Prostate gland (tissue), 2 donors: ENCODE results near the gene CAPZB.

Source experiments
- CTCF ChIP-seq, 4 experiments: fragments of 200-600 bp in 2 of 4; fragments of 450-650 bp in 2 of 4; sonication (generic) in 2 of 4; IDR thresholded peaks; 1 replicate in 3 of 4; 2 replicates in 1 of 4; pipeline ENCODE4 v1.5.1; 2016 to 2019; ENCODE audit warnings: antibody characterized with exemption in 4 of 4, mild to moderate bottlenecking in 2 of 4, moderate library complexity in 2 of 4
- POLR2A ChIP-seq: fragments of 450-650 bp; IDR thresholded peaks from one replicate; pipeline ENCODE4 v1.6.1; 2016; ENCODE audit warnings: antibody characterized with exemption, mild to moderate bottlenecking

GRCh38 chr1:19407494-19408096 is 77.7 kb downstream of the CAPZB start:
- TF ChIP-seq POLR2A (no peak), CTCF (IDR thresholded peaks at IDR 0.05) (no peak)
